PFSK-1 (cell line): Measurements from ENCODE around the gene CDRT15. TPM values are rescaled to one million over a fixed set of nuclear protein-coding genes. Genes with fewer than 3 reads are reported as not detected.
"Not testable (repeated sequence)": the region's sequence is repeated elsewhere in the genome, so short reads cannot be mapped to it uniquely, and the experiment has no call there.

Experiments
- FOXP2 ChIP-seq: optimal IDR thresholded peaks from 2 replicates; pipeline ENCODE3; 2011; ENCODE audit warnings: borderline replicate concordance, control low read depth, inconsistent platforms; ENCODE audit not compliant: insufficient read depth; ENCODE audit errors: extremely low read length, extremely low read depth
- POLR2AphosphoS5 ChIP-seq: IDR thresholded peaks from 2 replicates; pipeline ENCODE4 v1.6.1; 2012; ENCODE audit warnings: low read depth, mild to moderate bottlenecking, control low read depth, low read length, moderate library complexity
- SIN3A ChIP-seq: IDR thresholded peaks from 2 replicates; pipeline ENCODE4 v1.6.1; 2012; ENCODE audit warnings: mild to moderate bottlenecking, low read length, moderate library complexity, borderline replicate concordance; ENCODE audit not compliant: insufficient read depth
- TAF1 ChIP-seq: IDR thresholded peaks from 2 replicates; pipeline ENCODE4 v1.6.1; 2012; ENCODE audit warnings: low read length, control low read depth, borderline replicate concordance; ENCODE audit not compliant: insufficient read depth
- polyA plus RNA-seq: library from polyadenylated mRNA; unstranded; fragments of >200 nt; gene quantifications from one replicate; pipeline ENCODE4 v1.2.1, GENCODE V29; 2012; ENCODE audit warnings: low read depth, missing spikeins; ENCODE audit not compliant: insufficient read length
- TF ChIP-seq, protein P1 (sequence below), 2 experiments: IDR thresholded peaks; 2 replicates each; pipeline versions ENCODE4 v1.6.1 to v1.8.0; 2011 to 2012; ENCODE audit warnings: low read depth in 2 of 2, low read length in 2 of 2, control low read depth in 1 of 2, inconsistent platforms in 1 of 2, mild to moderate bottlenecking in 1 of 2, moderate library complexity in 1 of 2; ENCODE audit not compliant: insufficient read depth in 1 of 2

Gene CDRT15
- polyA plus RNA-seq = 0.44 TPM

DNA sequence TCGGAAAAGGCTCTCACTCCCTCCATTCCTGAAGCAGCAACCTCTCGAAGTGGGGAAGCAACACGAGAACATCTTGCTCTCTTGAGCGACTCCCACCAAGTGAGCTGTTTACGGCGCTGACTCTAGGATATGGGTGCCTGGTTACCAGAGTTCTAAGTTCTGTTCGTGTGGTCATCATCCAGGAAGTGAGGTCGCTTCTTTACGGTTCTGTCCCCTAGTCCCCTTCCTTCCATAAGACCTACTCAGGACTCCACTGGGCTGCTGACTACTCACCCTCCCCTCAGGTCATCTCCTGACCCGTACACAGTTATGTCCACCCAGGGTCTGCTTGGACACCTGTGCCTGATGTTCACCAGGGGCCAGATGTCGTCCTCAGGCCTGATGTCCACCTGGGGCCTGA is at the start of gene CDRT15:
CDRT15 (minus strand) TSS at position 101 of the 400 bp plus-strand sequence; CDS start at position 72, 29 bp downstream.
- not testable (repeated sequence) for TF ChIP-seq TAF1, SIN3A, POLR2AphosphoS5

DNA sequence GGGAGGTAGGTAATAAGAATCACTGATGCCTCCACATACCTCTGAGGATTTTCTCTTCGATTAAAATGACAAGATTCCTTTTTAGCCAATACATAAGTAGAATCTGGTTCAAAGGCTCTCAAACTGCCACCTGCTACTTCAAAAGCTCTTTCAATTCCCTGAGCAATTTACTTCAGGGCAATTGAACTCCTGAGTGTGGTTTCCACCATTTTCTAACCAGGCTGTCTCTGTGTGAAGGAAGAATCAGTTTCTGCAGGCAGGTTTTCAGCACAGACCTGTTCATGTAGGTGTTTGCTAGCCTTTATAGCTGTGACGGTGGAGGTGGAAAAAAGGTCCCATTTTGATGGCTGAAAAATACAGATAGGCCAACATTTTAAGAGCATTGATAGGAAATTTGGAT is 46.1 kb upstream of the CDRT15 start:
- TF ChIP-seq POLR2AphosphoS5 (no peak), FOXP2 (no peak), TAF1 (no peak), SIN3A (no peak)
- TF ChIP-seq, protein P1, sequence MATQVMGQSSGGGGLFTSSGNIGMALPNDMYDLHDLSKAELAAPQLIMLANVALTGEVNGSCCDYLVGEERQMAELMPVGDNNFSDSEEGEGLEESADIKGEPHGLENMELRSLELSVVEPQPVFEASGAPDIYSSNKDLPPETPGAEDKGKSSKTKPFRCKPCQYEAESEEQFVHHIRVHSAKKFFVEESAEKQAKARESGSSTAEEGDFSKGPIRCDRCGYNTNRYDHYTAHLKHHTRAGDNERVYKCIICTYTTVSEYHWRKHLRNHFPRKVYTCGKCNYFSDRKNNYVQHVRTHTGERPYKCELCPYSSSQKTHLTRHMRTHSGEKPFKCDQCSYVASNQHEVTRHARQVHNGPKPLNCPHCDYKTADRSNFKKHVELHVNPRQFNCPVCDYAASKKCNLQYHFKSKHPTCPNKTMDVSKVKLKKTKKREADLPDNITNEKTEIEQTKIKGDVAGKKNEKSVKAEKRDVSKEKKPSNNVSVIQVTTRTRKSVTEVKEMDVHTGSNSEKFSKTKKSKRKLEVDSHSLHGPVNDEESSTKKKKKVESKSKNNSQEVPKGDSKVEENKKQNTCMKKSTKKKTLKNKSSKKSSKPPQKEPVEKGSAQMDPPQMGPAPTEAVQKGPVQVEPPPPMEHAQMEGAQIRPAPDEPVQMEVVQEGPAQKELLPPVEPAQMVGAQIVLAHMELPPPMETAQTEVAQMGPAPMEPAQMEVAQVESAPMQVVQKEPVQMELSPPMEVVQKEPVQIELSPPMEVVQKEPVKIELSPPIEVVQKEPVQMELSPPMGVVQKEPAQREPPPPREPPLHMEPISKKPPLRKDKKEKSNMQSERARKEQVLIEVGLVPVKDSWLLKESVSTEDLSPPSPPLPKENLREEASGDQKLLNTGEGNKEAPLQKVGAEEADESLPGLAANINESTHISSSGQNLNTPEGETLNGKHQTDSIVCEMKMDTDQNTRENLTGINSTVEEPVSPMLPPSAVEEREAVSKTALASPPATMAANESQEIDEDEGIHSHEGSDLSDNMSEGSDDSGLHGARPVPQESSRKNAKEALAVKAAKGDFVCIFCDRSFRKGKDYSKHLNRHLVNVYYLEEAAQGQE (IDR thresholded peaks at IDR 0.05; ENCODE audit: insufficient read depth in 1 of 2, low read depth in 2 of 2, low read length in 2 of 2) = no peak

DNA sequence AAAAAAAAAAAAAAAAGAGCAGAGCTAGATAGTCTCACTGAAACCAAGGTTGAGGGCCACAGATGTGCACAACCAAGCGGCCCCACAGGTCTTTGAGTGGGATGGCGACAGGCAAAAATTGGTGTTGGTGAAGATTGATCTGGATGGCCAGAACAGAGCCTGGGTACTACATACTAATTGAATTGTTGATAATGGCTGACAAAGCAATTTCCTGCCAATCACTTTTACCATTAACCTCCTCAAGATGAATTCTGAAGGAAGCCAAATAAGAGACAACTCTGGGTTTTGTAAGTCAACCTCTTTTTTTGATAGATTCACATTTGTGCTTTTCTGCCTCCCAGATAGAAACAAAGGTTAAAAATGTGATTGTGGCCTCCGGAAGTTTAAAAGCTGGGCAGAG is 44.9 kb upstream of the CDRT15 start:
- TF ChIP-seq SIN3A = no peak
- no peak for TF ChIP-seq TAF1
- no peak for TF ChIP-seq FOXP2
- TF ChIP-seq POLR2AphosphoS5 = no peak
- TF ChIP-seq, protein P1 (IDR thresholded peaks at IDR 0.05; ENCODE audit: insufficient read depth in 1 of 2, low read depth in 2 of 2, low read length in 2 of 2) = no peak

DNA sequence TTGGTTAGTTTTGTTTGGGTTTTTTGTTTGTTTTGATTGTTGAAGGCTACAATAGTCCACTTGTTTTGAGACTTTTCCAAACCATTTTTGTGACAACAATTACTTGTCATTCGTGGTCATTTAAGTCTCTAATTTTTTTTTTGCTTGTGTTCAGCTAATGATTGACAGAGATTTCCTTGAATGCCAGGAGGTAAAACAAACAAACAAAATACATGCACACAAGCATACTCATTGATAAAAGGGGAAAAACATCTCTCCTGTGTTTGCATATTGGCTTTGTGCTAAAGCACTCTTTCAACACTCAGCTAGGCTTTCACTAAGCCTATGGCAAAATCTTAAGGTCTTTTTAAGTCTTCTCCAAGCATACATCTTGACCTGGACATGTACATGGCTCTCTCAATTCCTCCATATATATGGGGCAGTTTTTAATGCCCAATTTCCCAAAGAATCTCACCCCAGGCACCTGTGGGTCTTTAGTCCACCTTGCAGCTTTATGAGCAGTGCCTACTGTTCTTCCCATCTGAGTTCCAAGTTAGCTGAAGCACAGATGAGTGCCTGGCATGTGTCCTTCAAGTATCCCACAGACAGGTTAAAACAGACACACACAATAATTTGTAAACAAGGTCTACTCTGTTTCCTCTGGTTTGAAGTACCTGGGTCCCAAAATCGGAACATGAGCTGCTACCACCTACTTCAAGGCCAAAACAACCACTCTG is 40.0 kb upstream of the CDRT15 start:
- no peak for TF ChIP-seq FOXP2
- TF ChIP-seq SIN3A = no peak
- no peak for TF ChIP-seq TAF1
- TF ChIP-seq POLR2AphosphoS5 = no peak
- TF ChIP-seq, protein P1 (IDR thresholded peaks at IDR 0.05; ENCODE audit: insufficient read depth in 1 of 2, low read depth in 2 of 2, low read length in 2 of 2) = no peak

DNA sequence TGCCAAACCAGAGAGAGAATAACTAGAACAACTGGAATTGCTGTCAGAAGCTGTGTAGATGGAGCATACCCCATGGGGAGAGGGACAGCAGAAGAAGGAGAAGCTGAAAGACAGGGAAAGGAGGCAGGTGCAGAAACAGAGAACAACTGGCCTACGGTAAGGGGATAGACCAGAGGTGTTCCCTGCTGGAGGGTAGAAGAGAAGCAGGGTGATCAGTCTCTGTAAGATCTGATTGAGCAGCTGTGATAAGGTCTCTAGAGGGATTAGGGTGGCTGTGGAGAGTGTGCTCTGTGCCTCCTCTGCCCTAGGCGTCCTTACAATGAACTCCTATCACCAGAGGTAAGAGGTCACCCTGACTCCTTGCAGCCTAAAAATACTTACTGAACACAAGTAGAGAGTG is 33.8 kb upstream of the CDRT15 start:
- TF ChIP-seq TAF1 (no peak), POLR2AphosphoS5 (no peak), FOXP2 (no peak), SIN3A (no peak)
- TF ChIP-seq, protein P1 (IDR thresholded peaks at IDR 0.05; ENCODE audit: insufficient read depth in 1 of 2, low read depth in 2 of 2, low read length in 2 of 2) = no peak
